HG02759 (cell line): ENCODE measurements around the gene NTRK1.

Experiments used
- ATAC-seq: cut with Tn5 transposase; IDR thresholded peaks from one replicate; pipeline ENCODE4 v1.9.1; 2021; ENCODE audit warnings: mild to moderate bottlenecking, moderate library complexity; ENCODE audit not compliant: unreplicated experiment

The NTRK1 gene

GRCh38 chr1:156836892-156837291, 23.8 kb upstream of the NTRK1 start:
- no peak for ATAC-seq

- no peak for ATAC-seq
These were observed 21.7 kb upstream of the NTRK1 start for GRCh38 chr1:156838972-156839371.

DNA sequence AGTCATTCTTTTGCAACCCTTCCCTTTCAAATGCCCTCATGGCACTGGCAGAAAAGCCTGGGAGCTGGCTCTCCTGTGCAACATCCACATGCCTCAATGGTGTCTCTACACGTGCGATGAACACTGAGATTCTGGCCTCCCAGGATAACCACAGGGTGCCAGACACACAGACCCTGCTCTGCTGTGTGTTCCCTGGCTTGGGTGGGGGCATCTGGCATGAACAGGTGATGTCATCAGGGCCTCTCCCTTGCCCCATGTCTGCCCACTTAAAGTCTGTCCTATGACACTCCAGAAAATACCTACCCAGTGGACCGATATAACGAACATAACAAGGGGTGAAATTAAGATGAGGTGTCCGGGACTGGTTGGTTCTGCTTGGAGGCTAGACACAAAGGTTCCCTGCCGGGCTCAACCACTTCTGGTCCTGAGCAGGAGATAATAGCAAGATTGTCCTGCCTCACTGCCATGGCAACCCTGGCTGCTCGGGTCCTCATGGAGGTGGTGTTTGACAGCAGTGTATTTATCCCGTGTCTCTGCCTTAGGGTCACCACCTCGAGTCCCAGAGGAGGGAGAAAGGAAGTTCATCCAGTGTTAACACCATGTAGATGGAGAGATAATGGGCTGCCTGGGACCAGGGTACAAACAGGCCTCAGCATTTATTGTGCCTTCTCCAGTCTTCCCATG, 21.1 kb upstream of the NTRK1 start:
- no peak for ATAC-seq

GRCh38 chr1:156840186-156840897, 20.3 kb upstream of the NTRK1 start:
- no peak for ATAC-seq

DNA sequence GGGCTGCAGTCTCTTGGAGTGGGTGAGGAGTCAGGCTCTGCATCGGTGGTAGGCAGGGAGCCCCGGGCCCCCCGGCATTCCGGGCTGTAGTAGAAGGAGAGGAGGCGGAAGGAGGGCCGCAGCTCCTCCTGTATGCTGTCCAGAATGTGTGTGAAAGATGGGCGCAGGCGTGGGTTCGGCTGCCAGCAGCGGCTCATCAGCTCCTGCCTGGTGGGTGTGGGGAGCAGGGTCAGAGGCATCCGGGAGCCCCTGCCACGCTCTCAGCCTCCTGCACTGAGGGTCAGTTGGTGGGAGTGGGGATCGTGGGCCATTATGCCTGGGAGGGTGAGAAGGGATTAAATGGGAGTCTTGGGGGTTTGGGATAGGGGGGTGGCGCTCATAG, 19.8 kb upstream of the NTRK1 start:
- no peak for ATAC-seq

GRCh38 chr1:156841295-156841855, 19.3 kb upstream of the NTRK1 start:
- no peak for ATAC-seq

DNA sequence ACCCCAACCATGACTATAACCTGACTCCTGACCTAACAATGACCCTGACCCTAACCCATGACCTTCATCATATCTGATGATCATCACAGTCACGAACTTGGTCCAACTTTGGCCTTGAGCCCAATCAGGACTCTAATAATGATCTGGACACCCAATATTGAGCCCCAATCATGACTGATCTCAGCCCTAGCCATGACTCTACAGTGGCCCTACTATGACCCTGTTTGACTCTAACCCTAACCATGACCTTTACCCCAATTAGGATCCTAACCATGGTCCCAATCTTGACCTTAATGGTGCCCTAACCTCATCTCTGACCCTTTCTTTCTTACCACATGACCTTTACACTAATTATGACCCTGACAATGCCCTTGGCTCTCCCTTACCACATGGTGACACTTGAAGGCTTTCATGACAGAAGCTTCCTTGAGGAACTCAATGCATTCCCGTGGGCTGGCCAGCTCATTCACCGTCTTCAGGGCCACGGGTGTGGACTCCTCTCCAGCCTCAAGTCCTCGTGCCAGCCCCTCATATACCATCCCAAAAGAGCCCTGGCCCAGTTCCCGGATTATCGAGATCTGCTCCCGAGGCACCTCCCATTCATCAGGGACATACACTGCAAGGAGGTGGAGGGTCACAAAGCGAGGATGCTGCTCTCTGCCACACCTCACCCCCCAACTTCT, 17.9 kb upstream of the NTRK1 start:
- ATAC-seq, result no peak

GRCh38 chr1:156844102-156844501, 16.6 kb upstream of the NTRK1 start:
- no peak for ATAC-seq

DNA sequence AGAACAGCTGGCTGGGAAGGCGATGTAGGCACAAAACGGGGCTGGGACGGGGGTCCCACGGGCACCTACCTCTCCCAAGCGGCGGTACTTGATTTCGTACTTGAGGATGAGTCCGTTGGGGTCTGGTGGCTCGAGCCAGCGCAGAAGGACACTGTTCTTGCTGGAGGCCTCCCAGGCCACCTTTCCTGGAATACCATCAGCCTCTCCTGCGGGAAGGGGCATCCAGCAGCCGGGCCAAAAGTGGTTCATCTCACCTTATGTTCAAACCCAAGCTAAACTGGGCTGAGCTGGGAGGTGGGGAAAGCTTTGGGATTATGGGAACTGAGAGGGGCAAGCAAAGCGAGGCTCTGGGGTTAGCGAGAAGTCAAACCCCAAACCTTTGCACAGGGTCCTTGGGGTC, 16.0 kb upstream of the NTRK1 start:
- ATAC-seq, result no peak

DNA sequence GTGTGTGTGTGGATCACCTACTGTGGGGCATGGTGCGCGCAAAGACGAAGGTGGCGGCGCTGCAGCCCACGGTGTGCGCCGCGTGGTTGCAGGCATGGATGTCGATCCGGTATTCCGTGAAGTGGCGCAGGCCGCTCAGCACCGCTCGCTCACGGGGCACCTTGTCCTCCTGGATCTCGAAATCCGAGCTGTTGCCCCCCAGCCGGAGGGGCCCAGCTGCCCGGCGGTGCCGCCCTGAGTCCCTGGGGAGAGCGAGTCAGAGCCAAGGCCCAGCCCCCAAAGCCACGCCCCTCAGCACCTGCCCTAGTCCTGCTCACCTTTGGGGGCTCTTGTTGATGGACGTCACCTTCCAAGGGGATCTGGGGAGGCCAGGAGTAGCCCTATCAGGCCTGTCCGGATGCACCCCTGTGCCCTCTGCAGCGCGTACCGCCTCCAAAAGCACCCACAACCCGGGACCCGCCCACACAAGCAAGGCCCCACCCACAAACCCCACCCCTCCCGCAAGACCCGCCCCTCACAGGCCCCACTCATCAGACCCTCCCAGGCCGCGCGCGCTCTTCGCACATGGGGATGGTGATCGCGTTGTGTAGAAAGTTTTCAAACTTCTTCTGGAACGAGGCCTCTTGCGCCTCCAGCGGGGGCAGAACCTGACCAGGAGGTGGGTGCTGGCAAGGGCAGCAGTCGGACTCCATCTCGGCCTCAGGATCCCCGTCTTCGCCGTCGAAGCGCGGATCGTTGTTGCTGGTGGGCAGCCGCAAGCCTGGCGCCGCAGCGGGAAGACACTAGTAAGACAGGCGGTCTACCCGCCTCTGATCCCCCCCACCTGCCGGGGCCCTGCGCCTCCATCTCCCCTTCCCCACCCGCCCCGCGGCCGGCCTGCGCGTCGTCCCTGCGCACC, 15.4 kb upstream of the NTRK1 start:
- ATAC-seq, result no peak

GRCh38 chr1:156845953-156846545, 14.6 kb upstream of the NTRK1 start:
- no peak for ATAC-seq

GRCh38 chr1:156846643-156847042, 14.0 kb upstream of the NTRK1 start:
- ATAC-seq, result no peak

GRCh38 chr1:156847591-156848460, 12.8 kb upstream of the NTRK1 start:
- ATAC-seq, result no peak

DNA sequence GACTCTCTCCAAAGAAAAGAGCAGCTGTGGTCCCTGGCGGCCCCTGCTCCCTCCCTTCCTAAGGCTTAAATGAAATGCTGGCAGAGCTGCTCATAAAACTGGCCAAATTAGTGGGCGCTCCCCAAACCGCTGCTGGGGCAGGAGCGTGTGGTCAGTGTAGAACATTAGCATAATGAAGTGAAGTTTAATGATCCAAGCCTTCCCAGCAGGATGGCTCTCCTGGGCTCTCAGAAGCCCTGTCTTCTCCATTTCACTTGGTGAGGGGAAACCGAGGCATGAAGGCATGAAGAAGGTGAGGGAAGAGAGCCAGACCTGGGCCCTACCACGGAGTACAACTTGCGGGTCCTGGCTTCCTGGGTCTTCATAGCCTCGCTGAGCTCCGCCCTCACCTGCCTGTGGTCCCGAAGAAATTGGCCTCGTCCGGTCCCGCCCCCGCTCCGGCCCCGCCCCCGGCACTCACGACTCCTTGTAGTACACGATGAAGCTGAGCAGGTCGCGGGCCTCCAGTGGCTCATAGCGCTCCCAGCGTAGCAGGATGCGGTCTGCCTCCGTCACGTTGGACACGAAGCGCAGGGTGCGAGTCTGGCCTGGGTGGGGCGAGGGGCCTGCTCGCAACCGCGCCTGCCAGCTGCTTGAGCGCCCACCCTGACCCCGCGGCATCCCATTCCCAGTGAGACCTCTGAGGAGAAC, 12.1 kb upstream of the NTRK1 start:
- no peak for ATAC-seq

GRCh38 chr1:156849151-156849496, 11.5 kb upstream of the NTRK1 start:
- no peak for ATAC-seq

GRCh38 chr1:156851779-156852417, 8.8 kb upstream of the NTRK1 start:
- no peak for ATAC-seq

DNA sequence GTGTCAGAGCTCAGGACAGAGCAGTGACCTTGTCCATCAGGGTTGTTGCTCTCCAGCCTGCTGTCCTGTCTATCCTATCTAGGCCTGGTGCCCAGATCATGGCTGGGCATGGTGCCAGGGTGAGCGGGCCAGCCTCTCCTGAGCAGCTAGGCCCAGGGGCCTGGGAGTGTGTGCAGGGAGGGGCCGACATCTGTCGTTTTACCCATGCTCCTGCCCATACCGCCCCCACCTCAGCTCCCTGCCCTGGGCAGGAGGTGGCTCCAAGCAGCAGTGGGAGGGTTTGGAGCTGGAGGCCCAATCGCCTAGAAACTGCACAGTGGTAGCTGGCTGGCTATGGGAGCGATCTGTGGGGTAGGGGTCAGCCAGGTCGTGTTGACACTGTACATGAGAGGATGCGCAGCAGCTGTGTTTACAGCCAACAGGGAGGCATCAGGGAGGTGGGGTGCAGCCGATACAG, 8.2 kb upstream of the NTRK1 start:
- ATAC-seq, result no peak

DNA sequence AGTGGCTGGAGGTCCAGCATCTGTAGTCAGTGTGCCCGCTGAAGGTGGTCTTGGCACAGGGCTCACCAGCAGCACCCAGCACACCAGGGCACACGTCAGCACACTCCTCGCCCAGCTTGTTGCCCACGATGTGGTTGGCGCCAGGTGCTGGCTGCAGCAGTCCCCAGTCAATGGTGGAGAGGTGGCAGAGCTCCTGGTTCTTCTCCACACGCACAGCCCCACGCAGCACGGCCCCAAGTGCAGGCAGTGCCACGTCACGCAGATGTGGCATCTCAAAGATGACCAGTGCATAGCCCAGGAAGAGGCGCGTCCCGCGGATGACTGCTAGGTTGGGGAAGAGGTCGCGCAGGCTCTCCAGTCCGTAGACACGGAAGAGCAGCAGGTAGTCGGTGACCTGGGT, 6.9 kb upstream of the NTRK1 start:
- no peak for ATAC-seq
